GM12801 (cell line): ENCODE results near the gene BHLHE40.

Experiments used
- CTCF ChIP-seq: IDR thresholded peaks from one replicate; pipeline ENCODE4 v1.5.1; 2011; ENCODE audit warnings: control low read depth; ENCODE audit not compliant: insufficient read length; ENCODE audit errors: extremely low read depth

BHLHE40 gene

DNA sequence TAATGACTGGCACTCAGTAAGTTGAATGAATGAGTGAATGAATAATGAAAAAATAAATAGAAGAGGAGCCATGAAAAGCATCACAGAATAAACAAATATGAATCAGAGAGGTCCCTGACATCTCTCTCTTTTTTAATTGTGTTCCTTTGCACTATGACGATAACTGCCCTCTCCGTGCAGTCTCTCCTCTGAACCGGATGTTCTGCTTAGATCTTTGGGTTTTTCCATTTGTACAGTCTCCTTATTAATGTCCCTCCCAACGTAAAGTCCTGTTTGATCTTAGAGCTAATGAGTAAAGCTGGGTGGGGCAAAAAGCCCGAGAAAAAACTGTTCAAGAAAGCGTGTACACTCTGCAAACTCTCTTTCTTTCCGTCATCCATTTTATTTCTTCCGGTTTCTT, 28.3 kb upstream of the BHLHE40 start:
- no peak for TF ChIP-seq CTCF

GRCh38 chr3:4953119-4953518, 26.1 kb upstream of the BHLHE40 start:
- TF ChIP-seq CTCF: no peak

DNA sequence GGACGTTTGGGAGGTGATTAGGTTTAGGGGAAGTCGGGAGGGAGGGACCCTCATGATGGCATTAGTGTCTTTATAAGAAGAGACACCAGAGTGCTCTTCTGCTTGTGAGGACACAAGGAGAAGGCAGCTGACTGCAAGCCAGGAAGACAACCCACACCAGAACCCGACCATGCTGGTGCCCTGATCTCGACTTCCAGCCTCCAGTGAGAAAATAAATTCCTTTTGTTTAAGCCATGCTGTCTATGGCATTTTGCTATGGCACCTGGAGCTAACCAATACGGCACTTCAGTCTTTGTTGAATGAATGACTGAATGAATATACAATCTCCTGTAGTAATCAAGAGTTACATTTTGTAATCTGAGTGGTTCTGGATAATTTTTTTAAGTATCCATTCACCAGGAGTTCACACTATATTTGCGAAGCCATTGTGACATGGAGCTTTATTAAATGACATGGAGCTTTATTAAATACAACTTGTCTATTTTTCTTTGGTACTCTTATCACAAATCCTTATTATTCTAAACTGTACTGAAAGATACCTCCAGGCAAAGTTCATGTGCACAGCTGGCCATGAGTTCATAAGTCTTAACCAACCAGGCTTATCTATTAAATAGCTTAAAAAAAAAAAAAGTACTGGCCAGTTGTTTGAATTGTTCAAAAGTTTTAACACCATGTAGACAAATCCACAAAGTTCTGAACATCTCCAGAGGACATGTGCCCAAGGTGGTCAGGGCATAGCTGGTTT, 24.8 kb upstream of the BHLHE40 start:
- TF ChIP-seq CTCF: no peak

- no peak for TF ChIP-seq CTCF
These were observed 23.1 kb upstream of the BHLHE40 start for GRCh38 chr3:4956099-4956498.

DNA sequence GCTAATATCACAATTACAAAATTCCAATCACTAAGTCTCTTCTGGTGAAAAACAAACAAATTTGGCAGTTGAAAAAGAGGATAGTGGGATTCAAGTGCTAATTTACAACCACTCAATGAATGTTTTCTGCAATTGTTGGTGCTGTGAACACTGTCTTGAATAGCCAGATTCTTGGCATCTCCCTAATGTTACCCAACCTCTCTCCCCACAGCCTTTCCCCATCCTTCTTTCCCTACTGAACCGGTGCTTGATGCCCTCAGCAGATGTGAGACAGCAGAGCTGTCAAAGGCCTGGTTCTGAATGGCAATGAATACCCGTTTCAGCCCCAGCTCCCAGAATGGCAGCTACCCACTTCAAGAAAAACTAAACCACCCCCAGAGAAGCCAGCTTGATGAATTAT, 22.5 kb upstream of the BHLHE40 start:
- no peak for TF ChIP-seq CTCF

DNA sequence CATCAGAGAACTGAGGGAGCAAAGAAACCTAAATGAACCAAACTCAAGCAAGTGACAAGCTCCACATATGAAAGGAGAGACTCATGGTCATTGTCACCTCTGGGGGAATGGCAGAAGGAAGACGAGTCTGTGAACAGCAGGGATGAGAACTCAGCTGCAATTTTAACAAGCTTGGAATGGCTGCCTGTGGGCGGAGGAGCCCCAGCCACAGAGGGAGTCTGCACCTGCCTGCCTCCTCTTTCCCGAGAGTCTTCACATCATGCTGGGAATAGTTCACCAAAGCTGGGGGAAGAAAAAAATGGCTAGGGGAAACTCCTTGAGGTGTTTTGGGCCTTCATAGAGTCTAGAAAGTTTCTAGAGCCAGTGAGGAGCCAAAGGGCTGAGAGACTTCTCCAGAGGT, 21.3 kb upstream of the BHLHE40 start:
- no peak for TF ChIP-seq CTCF

DNA sequence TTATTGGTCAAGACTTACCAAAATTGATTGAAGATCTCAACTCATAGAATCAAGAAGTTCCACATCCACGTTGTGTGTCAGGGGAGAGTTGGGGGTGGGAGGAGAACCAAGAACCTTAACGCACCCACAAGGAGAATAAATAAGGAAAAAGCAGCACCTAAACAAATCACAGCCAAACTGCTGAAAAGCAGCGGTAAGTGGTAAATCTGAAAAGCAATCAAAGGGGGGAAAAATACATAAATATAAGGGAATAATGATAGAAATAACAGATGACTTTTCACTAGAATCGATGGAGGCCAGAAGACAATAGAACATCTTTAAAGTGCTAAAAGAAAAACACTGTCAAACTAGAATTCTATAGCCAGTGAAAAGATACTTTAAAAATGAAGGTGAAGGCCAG, 20.1 kb upstream of the BHLHE40 start:
- TF ChIP-seq CTCF: no peak
